HUDEP-2 (cell line): Measurements from ENCODE around the gene DHFR.
"Not testable (repeated sequence)": the region's sequence is repeated elsewhere in the genome, so short reads cannot be mapped to it uniquely, and the experiment has no call there.

Source experiments
- DNase-seq, 76 experiments: peaks; one replicate each; lab custom pipeline; 2025; ENCODE audit not compliant: unreplicated experiment in 76 of 76; lab: John Stamatoyannopoulos, UW

Gene DHFR

DNA sequence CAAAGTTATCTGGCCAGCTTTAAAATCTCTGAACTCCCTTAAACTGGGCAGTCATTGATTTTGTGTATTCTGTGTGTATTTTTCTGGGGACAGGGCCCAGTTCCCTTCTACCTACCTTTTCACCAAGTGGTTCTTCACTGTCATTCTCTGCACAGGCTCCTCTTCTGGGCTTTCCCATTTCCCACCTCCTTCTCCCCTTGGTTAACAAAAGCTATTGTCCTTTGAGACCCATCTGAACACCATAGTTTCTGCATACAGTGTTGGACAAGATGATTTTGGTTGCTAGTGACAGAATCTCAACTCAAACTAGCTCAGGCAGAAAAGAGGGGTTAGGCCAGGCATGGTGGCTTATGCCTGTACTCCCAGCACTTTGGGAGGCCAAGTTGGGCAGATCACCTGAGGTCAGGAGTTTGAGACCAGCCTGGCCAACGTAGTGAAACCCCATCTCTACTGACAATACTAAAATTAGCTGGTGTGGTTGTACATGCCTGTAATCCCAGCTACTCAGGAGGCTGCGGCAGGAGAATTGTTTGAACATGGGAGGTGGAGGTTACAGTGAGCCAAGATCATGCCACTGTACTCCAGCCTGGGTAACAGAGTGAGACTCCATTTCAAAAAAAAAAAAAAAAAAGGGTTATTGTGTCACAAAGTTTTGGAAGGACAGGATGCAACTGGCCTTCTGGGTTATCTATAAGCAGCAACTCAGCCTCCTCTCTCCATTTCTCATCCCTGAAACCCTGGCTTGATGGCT, 53.7 kb downstream of the DHFR start:
- no peak for DNase-seq

DNA sequence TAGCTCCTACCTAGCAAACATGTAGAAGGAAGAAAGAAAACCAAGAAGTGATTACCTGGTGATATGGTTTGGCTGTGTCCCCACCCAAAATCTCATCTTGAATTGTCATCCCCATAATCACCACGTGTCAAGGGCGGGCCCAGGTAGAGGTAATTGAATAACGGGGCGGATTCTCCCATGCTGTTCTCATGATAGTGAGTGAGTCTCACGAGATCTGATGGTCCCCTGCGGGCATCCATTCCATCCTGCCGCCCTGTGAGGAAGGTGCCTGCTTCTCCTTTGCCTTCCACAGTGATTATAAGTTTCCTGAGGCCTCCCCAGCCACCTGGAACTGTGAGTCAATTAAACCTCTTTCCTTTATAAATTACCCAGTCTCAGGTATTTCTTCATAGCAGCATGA, 57.3 kb downstream of the DHFR start:
- no peak for DNase-seq

DNA sequence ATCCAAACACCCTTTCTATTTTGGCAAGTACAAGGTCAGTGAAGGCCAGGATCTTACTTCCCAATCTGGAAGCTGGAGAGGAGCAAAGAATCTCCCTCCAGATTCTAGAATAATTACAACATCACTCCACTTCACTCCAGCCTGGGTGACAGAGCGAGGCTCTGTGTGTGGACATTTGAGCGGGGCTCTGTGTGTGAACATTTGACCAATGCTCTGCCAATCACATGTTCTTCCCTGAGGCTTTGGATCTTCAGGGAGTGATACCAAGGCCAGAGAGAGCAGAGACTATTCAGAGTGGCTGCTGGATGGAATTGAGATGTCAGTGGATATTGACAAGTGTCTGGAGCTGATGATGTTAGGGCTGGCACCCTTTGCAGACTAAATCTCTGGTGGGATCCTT, 60.0 kb downstream of the DHFR start:
- DNase-seq, result no peak

DNA sequence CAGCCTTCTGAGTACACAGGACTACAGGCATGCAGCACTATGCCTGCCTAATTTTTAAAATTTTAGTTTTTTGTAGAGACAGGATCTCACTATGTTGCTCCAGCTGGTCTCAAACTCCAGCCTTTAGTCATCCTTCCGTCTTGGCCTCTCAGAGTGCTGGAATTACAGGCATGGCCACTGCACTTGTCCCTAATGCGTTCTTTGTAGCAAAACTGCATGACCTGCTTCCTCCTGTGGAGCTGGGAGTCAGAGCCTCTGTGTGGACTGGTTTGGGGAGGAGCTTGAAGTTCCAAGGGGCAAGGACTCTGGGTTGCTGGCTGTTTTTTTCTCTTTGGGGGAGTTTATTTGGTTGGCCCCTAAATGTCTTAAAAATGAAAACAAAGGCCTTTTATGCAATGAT, 62.0 kb downstream of the DHFR start:
- no peak for DNase-seq

DNA sequence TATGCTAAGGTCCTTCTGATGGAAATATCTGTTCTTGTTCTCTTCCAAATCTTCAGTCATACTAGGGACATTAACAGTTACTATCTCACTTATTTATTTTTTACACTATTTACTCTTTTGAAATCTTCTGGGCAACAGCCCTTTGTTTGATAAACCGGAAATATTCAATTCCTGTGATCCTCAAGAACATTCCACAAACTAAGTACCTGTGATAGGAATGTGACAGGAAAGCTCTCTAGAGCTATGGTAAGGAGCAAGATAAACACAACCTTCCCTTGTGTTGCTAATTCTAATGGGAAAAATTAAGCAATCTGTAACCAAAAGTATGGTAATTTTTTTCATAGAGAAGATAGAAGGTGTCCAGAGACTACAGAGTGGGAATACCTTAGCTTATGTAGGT, 62.7 kb downstream of the DHFR start:
- DNase-seq, result no peak

DNA sequence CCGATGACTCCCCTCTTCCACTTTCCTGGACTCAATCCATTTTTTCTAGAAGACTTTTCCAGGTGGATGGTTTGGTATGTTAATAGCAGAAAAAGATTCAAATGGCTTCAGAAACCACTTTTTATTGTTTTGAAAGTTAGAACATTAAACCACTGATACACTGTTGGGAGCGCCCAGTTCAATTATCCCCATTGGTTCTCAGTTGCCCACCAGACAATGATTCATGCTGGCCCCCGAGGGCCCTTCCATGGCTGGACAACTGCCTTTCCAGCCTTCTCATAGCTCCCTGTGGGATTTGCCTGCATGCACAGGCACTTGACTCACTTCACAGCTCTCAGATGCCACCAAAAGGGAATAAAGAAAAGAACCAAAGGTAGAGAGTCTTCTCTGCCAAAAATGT, 63.4 kb downstream of the DHFR start:
- no peak for DNase-seq

DNA sequence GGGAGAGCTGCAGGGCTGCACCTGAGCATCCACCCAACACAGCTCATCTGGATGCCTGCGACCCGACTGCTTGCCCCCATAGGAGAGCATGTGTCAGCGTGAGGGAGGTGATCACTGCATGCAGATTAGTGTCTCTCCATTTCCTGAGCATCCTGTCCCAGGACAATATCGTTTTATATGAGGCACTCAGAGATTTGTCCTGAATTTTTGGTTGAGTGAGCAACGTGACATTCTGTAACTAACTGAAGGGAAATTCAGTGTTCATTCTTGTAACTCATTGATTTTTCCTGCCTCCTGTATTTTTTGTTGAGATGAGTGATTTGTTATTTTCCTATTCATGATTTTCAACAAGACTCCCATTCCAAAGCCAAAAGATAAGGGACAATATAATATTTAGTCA, 64.0 kb downstream of the DHFR start:
- DNase-seq, result no peak

DNA sequence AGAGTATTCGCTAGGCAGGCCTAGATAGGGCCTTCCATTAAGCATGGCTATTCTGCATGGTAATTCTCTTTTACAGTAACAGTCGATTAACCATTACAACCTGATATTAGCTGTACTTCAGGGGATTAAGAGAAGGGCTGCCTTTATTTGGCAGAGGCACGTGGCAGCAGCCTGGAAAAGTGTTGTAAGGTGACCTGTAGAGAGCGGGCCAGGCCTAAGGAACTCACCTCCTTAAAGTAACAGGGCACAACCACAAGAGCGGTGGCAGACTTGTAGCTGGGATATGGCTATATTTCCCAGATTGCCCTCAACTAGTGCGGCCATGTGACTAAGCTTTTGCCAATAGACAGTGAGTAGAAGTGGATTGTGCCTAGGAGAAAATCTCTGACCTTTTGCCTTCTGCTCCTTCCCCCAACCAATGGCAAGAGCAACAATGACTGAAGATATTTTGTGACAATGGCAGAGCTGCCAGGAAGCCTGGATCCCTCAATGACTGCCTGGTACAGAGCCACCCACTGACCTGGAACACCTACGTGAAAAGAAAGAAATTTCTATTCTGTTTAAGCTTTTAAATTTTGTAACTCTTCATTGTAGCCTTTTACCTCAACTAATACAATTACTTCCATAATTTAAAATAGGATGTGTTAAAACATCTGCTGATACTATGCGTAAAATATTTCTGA, 65.8 kb downstream of the DHFR start:
- DNase-seq, result no peak

DNA sequence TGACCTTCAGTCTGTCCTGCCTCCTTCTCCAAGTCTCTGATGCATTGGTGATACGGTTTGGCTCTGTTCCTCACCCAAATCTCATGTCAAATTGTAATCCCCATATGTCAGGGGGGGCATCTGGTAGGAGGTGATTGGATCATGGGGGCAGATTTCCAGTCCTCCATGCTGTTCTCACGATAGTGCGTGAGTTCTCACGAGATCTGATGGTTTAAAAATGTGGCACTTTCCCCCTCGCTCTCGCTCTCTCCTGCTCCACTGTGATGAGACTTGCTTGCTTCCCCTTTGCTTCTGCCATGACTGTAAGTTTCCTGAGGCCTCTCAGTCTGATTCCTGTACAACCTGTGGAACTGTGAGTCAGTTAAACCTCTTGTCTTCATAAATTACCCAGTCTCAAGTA, 70.0 kb downstream of the DHFR start:
- no peak for DNase-seq

DNA sequence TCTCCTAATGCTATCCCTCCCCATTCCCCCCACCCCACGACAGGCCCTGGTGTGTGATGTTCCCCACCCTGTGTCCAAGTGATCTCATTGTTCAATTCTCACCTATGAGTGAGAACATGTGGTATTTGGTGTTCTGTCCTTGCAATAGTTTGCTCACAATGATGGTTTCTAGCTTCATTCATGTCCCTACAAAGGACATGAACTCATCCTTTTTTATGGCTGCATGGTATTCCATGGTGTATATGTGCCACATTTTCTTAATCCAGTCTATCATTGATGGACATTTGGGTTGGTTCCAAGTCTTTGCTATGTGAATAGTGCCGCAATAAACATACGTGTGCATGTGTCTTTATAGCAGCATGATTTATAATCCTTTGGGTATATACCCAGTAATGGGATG, 74.5 kb downstream of the DHFR start:
- DNase-seq, result not testable (repeated sequence)

DNA sequence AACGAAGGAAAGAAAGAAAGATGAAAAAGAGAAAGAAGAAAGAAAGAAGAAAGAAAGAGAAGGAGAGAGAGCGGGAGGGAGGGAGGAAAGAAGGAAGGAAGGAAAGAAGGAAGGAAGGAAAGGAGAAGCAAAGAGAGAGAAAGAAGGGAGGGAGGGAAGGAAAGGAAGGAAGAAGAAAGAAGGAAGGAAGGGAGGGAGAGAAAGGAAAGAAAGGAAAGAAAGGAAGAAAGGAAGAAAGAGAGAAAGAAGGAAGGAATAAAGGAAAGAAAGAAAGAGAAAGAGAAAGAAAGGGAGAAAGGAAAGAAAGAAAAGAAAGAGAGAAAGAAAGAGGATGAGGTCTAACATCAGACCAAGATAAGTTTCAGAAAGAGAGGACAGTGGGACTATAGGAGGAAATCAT, 75.7 kb downstream of the DHFR start:
- no peak for DNase-seq

DNA sequence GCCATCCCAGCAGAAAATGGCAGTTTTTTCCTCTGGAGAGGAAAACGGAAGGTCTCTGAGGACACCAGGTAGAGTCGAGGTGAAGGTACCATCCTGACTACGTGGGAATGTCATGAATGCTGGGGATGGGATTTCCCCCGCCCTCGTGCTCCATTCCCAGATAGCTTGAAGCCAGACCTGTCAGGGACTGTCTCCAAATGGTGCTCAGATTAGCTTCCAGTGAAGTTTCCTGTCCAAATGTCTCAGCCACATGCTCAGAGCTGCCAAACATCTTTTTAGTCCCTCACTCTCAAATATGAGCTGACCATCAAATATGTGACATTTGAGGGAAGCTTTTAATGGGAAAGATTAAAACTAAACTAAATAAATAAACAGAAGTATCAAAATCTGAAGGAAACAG, 77.1 kb downstream of the DHFR start:
- DNase-seq, result no peak

DNA sequence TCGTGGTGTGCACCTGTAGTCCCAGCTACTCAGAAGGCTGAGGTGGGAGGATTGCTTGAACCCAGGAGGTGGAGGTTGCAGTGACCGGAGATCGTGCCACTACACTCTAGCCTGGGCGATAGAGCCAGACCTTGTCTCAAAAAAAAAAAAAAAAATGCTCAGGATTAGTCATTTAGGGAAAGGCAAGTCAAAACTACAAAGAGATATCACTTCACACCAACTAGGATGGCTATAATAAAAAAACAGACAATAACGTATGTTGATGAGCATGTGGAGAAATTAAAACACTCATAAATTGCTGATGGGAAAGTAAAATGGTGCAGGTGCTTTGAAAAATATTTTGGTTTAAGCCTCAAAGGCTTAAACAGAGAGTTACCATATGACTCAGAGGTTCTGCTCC, 78.4 kb downstream of the DHFR start:
- no peak for DNase-seq
